Activated naive CD8-positive, alpha-beta T cell treated with anti-CD3 and anti-CD28 coated beads, Interleukin-2, amount 10 ng/mL, durations not matched to agents 7 days and 5 days (primary cell): ENCODE data around the gene MKKS. TPM values are rescaled to one million over a fixed set of nuclear protein-coding genes. Genes with fewer than 3 reads are reported as not detected.

Experiments
- ATAC-seq: fragments of 150-1000 bp; cut with Tn5 transposase; one replicate; pipeline ENCODE4 v1.10.0; 2021; ENCODE audit warnings: low read depth, moderate library complexity
- POLR2A ChIA-PET: fragments of 350-600 bp; sonication (Branson Sonifier 250); formaldehyde crosslinking; loops from one replicate; lab custom pipeline; 2021; ENCODE audit warnings: antibody characterized with exemption; lab: Charles Lee
- DNase-seq: peaks from one replicate; pipeline ENCODE4 v3.0.0; 2021
- H3K27ac Mint-ChIP-seq: one replicate; pipeline ENCODE4 v1.8.0; 2022; ENCODE audit warnings: mild to moderate bottlenecking, mixed read lengths
- H3K27me3 Mint-ChIP-seq: one replicate; pipeline ENCODE4 v1.8.0; 2022; ENCODE audit warnings: mild to moderate bottlenecking, moderate library complexity, mixed read lengths
- H3K36me3 Mint-ChIP-seq: one replicate; pipeline ENCODE4 v1.8.0; 2021; ENCODE audit warnings: mild to moderate bottlenecking, mixed read lengths
- H3K4me1 Mint-ChIP-seq: one replicate; pipeline ENCODE4 v1.8.0; 2021; ENCODE audit warnings: mixed read lengths
- H3K4me3 Mint-ChIP-seq: one replicate; pipeline ENCODE4 v1.8.0; 2022; ENCODE audit warnings: mild to moderate bottlenecking, moderate library complexity, mixed read lengths
- H3K9me3 Mint-ChIP-seq: one replicate; pipeline ENCODE4 v1.8.0; 2021; ENCODE audit warnings: mixed read lengths
- total RNA-seq, 2 experiments: library from RNA; stranded (reverse); gene quantifications; one replicate each; pipeline ENCODE4 v1.2.3, GENCODE V29; 2021

Gene MKKS
- total RNA-seq, 2 experiments from 2014 or later = 9.6 to 10.0 TPM

- Mint-ChIP-seq H3K4me1 (peaks cover 15% of the 10 kb centered on the region), H3K36me3 (peaks cover 17% of the 10 kb centered on the region), H3K27me3 (no peaks in the 10 kb centered on the region), H3K9me3 (no peaks in the 10 kb centered on the region), H3K4me3 (no peak overlapping the region), H3K27ac (no peak overlapping the region)
- no peak for DNase-seq
- POLR2A ChIA-PET = no interaction called here
- no peak for ATAC-seq
Observed at GRCh38 chr20:10467681-10468339, 33.8 kb upstream of the MKKS start.

DNA sequence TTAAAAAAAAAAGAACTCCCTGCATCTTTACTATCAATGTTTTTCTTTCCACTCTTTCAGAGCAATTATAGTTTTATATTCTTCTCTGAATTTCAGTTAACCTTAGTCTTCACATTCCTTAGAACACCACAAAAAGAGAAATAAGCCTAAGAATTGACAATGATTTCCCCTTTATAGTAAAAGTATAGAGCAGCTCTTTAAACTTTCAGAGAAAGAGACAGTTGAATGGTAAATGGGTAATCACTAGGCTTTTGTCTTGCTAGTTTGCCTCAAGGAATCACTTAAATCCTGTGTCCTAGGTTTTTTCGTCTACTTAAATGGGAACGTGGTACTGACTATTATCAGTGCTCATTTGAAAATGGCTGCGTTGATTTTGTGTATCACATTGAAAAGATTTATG lies 32.8 kb upstream of the MKKS start:
- Mint-ChIP-seq H3K27ac (no peak overlapping the region), H3K36me3 (peaks cover 20% of the 10 kb centered on the region), H3K27me3 (no peaks in the 10 kb centered on the region), H3K4me1 (peaks cover 15% of the 10 kb centered on the region), H3K4me3 (no peak overlapping the region), H3K9me3 (no peaks in the 10 kb centered on the region)
- DNase-seq (no peak), ATAC-seq (no peak)
- POLR2A ChIA-PET = no interaction called here

DNA sequence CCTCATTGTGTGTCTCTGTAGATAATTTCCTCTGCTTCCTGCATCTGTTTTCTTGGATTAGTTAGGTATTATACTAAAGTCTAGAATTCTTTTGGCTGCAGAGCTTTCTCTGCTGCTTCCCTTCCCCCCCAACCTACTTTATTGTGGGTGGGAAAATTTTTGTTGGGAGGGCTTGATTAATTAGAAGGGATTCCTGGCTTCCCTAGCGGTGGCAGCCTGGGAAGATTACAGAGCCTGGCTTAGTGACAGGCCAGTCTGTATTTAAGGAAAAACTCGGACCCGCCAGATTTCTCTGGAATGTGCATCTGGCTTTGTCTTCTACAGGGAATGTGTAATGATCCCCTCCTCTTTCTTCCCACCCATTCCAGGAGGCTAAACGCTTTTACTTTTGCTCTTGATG lies 32.3 kb upstream of the MKKS start:
- POLR2A ChIA-PET = no interaction called here
- no peak for ATAC-seq
- peaks cover 18% of the 10 kb centered on the region for H3K36me3 Mint-ChIP-seq
- H3K4me1 Mint-ChIP-seq = peaks cover 13% of the 10 kb centered on the region
- H3K4me3 Mint-ChIP-seq = no peak overlapping the region
- no peaks in the 10 kb centered on the region for H3K27me3 Mint-ChIP-seq
- H3K9me3 Mint-ChIP-seq = no peaks in the 10 kb centered on the region
- no peak overlapping the region for H3K27ac Mint-ChIP-seq
- DNase-seq = no peak

- no peak overlapping the region for H3K27ac Mint-ChIP-seq
- ATAC-seq (no peak), DNase-seq (no peak)
- H3K27me3 Mint-ChIP-seq = no peaks in the 10 kb centered on the region
- peaks cover 3% of the 10 kb centered on the region for H3K9me3 Mint-ChIP-seq
- peaks cover 24% of the 10 kb centered on the region for H3K36me3 Mint-ChIP-seq
- POLR2A ChIA-PET = no interaction called here
- no peak overlapping the region for H3K4me3 Mint-ChIP-seq
- H3K4me1 Mint-ChIP-seq = peaks cover 12% of the 10 kb centered on the region
Observed at GRCh38 chr20:10465135-10465534, 31.1 kb upstream of the MKKS start.

DNA sequence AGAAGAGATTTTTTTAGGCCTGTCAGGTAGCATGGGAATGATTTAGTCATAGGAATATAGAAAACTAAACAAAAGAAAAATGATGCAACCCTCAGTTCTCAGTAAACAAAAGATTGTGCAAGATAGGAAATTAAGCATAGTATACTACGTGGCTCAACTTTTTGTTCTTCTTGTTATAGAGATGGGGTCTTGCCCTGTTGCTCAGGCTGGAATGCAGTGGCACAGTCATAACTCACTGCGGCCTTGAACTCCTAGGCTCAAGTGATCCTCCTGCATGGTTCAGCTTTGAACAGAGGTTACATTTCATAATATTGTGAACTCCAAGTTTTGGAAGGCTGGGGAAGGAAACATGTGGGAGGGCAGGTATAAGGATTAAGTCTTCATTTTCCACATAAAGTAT lies 29.6 kb upstream of the MKKS start:
- ATAC-seq = no peak
- POLR2A ChIA-PET = no interaction called here
- Mint-ChIP-seq H3K4me3 (no peak overlapping the region), H3K4me1 (peaks cover 5% of the 10 kb centered on the region), H3K36me3 (peaks cover 31% of the 10 kb centered on the region), H3K27me3 (no peaks in the 10 kb centered on the region), H3K9me3 (peaks cover 6% of the 10 kb centered on the region), H3K27ac (no peak overlapping the region)
- no peak for DNase-seq

DNA sequence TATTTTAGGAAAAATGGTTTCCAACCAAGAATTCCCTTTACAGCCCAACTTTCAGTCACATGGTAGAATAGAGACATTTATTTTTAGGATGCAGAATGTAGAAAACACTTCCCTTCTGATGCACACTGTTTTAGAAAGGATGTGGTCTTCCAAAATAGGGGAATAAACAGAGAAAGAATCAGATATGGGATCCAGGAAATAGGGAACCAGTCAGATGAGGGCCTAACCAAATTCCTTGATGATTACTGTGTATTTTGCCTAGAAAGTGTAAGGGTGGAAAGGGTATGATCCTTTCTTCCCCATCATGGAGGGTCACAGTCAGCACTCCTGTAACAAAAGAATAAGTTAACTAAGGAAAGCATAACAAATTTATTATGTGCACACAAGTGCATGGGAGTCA lies 28.5 kb upstream of the MKKS start:
- H3K36me3 Mint-ChIP-seq = peaks cover 39% of the 10 kb centered on the region
- H3K4me1 Mint-ChIP-seq = peaks cover 1% of the 10 kb centered on the region
- POLR2A ChIA-PET = no interaction called here
- no peaks in the 10 kb centered on the region for H3K27me3 Mint-ChIP-seq
- H3K4me3 Mint-ChIP-seq = no peak overlapping the region
- DNase-seq (no peak), ATAC-seq (no peak)
- no peak overlapping the region for H3K27ac Mint-ChIP-seq
- peaks cover 6% of the 10 kb centered on the region for H3K9me3 Mint-ChIP-seq

GRCh38 chr20:10461495-10461894 lies 27.5 kb upstream of the MKKS start:
- DNase-seq = no peak
- no peaks in the 10 kb centered on the region for H3K27me3 Mint-ChIP-seq
- peaks cover 45% of the 10 kb centered on the region for H3K36me3 Mint-ChIP-seq
- ATAC-seq = no peak
- H3K9me3 Mint-ChIP-seq = peaks cover 10% of the 10 kb centered on the region
- no peak overlapping the region for H3K27ac Mint-ChIP-seq
- peaks cover 1% of the 10 kb centered on the region for H3K4me1 Mint-ChIP-seq
- no peak overlapping the region for H3K4me3 Mint-ChIP-seq
- POLR2A ChIA-PET = no interaction called here

DNA sequence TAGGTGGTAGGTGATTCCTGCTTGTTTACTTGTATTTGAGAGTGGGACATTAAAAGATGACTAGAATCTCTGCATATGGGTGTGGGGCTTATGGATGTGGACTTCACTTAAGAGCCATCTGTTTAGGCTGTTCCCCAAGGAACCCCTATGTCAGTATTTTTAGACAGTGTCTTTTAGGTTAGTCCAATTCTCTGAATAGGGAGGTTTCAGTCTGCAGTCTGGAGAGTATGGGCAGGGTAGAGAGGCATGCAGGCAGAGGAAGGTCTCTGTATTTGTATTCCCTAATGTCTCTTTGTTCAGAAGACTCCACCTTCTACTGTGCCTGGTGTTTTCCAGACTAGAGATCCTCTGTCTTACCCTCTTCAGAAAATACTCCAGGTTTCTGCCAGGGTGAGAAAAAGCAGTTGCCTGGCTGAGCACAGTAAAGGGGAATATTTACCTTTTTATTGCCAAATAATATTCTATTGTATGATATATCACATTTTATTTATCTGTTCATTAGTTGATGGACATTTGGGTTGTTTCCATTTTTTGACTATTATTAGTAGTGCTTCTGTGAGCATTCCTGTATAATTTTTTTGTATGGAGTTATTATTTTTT lies 20.2 kb upstream of the MKKS start:
- Mint-ChIP-seq H3K27ac (peak overlapping the region; percentile 6), H3K27me3 (no peaks in the 10 kb centered on the region), H3K4me1 (peaks cover 18% of the 10 kb centered on the region), H3K9me3 (peaks cover 5% of the 10 kb centered on the region), H3K4me3 (peak overlapping the region; percentile 73), H3K36me3 (peaks cover 25% of the 10 kb centered on the region)
- POLR2A ChIA-PET = interaction anchor here (1.9 kb wide), 1 partner anchor 20 kb away, joined by 11 read pairs; the partner anchor contains the start of genes MKKS and SLX4IP
- ATAC-seq (no peak), DNase-seq (no peak)

DNA sequence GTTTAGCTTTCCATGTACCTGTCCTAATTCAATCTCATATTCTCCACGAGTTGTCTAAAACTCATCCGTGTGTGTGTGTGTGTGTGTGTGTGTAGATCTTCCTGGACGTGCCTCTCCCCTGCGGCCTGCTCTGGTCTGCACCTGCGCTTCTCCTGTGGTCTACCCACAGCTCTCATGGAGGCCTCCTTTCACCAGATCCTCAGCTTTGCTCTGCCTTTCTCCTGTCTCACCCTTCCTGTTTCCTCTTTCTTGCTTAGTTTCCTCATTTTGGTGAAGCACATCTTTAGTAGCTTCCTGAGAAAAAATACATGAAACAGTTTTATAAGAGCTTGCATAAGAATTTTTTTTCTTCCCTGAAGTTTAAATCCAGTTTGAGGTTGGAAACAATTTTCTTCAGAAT lies 19.2 kb upstream of the MKKS start:
- Mint-ChIP-seq H3K4me3 (peak overlapping the region; percentile 73), H3K9me3 (peaks cover 4% of the 10 kb centered on the region), H3K4me1 (peaks cover 19% of the 10 kb centered on the region), H3K27ac (peak overlapping the region; percentile 75), H3K27me3 (no peaks in the 10 kb centered on the region), H3K36me3 (peaks cover 17% of the 10 kb centered on the region)
- peak; percentile 91 for ATAC-seq
- DNase-seq = peak; percentile 43
- POLR2A ChIA-PET = interaction anchor here (1.9 kb wide), 1 partner anchor 19 kb away, joined by 11 read pairs; the partner anchor contains the start of genes MKKS and SLX4IP

GRCh38 chr20:10449270-10449669 lies 15.2 kb upstream of the MKKS start:
- POLR2A ChIA-PET = no interaction called here
- no peak overlapping the region for H3K4me3 Mint-ChIP-seq
- H3K27me3 Mint-ChIP-seq = no peaks in the 10 kb centered on the region

DNA sequence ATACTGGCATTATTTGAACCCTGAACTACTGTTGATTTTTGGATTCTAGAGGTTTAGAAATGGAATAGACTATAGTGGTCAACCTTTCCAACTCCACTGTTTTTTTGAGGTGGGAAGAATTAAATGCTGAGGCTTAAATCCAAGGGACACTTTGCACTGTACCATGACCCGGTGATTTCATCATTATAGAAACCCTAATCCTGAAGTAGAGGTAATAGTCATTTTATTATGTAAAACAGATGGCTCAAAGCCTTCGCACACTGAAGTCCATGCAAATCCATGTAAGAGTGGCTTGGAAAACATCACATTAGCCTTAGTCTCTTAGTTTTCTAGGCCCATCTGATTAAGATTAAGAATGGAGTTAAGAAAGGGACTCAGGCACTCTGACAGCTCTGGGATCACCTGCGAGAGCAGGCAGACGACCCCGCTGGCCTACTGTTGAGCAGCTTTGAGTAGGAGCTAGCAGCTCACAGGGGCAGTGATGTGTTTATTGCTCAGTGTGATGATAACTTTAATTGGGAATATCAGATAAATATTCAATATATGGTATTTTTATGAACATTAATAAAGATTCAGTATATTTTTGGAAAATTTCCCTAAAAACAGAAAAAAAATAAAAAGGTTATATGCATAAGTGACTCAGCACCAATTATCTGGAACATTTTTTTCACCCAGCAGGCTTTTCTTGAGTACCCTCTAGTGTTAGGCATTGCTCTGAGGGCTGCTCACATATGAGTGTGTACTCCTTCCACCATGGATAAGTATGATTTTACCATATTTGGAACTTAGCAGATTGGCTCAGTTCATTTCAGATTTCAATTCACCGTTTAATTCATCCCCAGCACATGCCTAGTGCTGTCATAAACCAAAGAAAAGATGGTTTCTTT lies 14.5 kb upstream of the MKKS start:
- ATAC-seq (no peak), DNase-seq (no peak)
- H3K27ac Mint-ChIP-seq = peak overlapping the region; percentile 72
- peaks cover 13% of the 10 kb centered on the region for H3K36me3 Mint-ChIP-seq
- POLR2A ChIA-PET = no interaction called here
- no peak overlapping the region for H3K4me3 Mint-ChIP-seq
- H3K27me3 Mint-ChIP-seq = no peaks in the 10 kb centered on the region
- no peaks in the 10 kb centered on the region for H3K9me3 Mint-ChIP-seq
- peaks cover 29% of the 10 kb centered on the region for H3K4me1 Mint-ChIP-seq

More at GRCh38 chr20:10449270-10449669, 15.2 kb upstream of the MKKS start:
- peaks cover 33% of the 10 kb centered on the region for H3K4me1 Mint-ChIP-seq
- no peak for ATAC-seq
- H3K9me3 Mint-ChIP-seq = no peaks in the 10 kb centered on the region
- DNase-seq = no peak
- H3K36me3 Mint-ChIP-seq = peaks cover 10% of the 10 kb centered on the region
- H3K27ac Mint-ChIP-seq = no peak overlapping the region

DNA sequence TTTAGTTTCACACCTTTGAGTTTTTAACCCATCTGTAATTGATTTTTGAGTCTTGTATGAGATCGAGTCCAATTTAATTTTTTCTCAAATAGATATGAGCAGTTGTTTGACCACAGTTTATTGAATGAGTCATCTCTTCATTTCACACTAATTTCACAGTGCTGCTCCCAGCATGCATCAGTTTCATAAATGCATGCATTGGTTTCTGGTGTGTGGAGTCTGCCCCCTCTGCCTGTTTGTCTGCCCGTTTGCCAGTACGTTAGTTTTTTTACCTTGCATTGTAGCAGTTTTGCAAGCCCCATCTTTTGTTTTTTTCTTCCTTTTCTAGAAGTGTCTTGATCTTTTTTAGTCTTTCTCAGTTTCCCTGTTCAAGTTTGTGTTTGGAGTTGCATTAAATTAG lies 13.0 kb upstream of the MKKS start:
- H3K9me3 Mint-ChIP-seq = no peaks in the 10 kb centered on the region
- H3K4me3 Mint-ChIP-seq = peak overlapping the region; percentile 63
- no peaks in the 10 kb centered on the region for H3K27me3 Mint-ChIP-seq
- DNase-seq (no peak), ATAC-seq (peak; percentile 97)
- POLR2A ChIA-PET = interaction anchor here (0.6 kb wide), 1 partner anchor 13 kb away, joined by 4 read pairs; the partner anchor contains the start of gene MKKS
- peaks cover 10% of the 10 kb centered on the region for H3K36me3 Mint-ChIP-seq
- peak overlapping the region; percentile 80 for H3K27ac Mint-ChIP-seq
- peaks cover 25% of the 10 kb centered on the region for H3K4me1 Mint-ChIP-seq

DNA sequence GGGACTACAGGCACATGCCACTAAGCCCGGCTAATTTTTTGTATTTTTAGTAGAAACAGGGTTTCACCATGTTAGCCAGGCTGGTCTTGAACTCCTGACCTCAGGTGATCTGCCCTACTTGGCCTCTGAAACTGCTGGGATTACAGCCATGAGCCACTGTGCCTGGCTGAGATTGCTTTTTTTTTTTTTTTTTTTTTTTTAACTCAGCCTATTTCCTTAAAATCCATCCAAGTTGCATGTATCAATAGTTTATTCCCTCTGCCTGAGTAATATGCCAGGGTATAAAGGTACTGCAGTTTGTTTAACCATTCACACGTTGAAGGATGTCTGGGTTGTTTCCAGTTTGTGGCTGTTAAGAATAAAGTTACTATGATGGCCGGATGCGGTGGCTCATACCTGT lies 11.7 kb upstream of the MKKS start:
- DNase-seq = no peak
- H3K4me1 Mint-ChIP-seq = peaks cover 25% of the 10 kb centered on the region

More for the DNA sequence above, 11.7 kb upstream of the MKKS start:
- Mint-ChIP-seq H3K27me3 (no peaks in the 10 kb centered on the region), H3K9me3 (no peaks in the 10 kb centered on the region), H3K4me3 (no peak overlapping the region), H3K27ac (no peak overlapping the region), H3K36me3 (peaks cover 10% of the 10 kb centered on the region)
- POLR2A ChIA-PET = interaction anchor here (0.6 kb wide), 1 partner anchor 34 kb away, joined by 3 read pairs; no protein-coding TSS in a partner anchor
- no peak for ATAC-seq
